B cell (primary cell): ENCODE measurements around the gene SERINC5. TPM values are rescaled to one million over a fixed set of nuclear protein-coding genes. Genes with fewer than 3 reads are reported as not detected.

Source experiments
- ATAC-seq: fragments of 200-7000 bp; cut with Tn5 transposase; one replicate; pipeline ENCODE4 v1.10.0; 2021; ENCODE audit warnings: low read depth, mild to moderate bottlenecking, moderate number of reproducible peaks, moderate library complexity
- CTCF ChIA-PET: fragments of 350-600 bp; sonication (Branson Sonifier 250); formaldehyde crosslinking; loops from one replicate; lab custom pipeline; 2021; ENCODE audit warnings: antibody characterized with exemption, inconsistent platforms; lab: Charles Lee
- POLR2A ChIA-PET: fragments of 350-600 bp; sonication (Branson Sonifier 250); formaldehyde crosslinking; loops from one replicate; lab custom pipeline; 2021; ENCODE audit warnings: antibody characterized with exemption; lab: Charles Lee
- DNase-seq: peaks from one replicate; pipeline ENCODE4 v3.0.0; 2013
- H2AFZ ChIP-seq: 2 replicates; pipeline ENCODE4 v1.6.1; 2012; ENCODE audit warnings: mild to moderate bottlenecking, low read depth, low read length; ENCODE audit not compliant: insufficient read depth, poor library complexity, severe bottlenecking
- H3K27ac ChIP-seq, 2 donors: 1 replicate in 1 of 2; 2 replicates in 1 of 2; pipeline ENCODE4 v1.5.1; 2012 to 2013; ENCODE audit warnings: low read length in 2 of 2, mild to moderate bottlenecking in 2 of 2, moderate library complexity in 1 of 2
- H3K27me3 ChIP-seq, 4 experiments: fragments of 200-600 bp in 1 of 4; sonication (generic) in 1 of 4; replicated peaks in 1 of 4; 1 replicate in 2 of 4; 2 replicates in 2 of 4; pipeline versions ENCODE4 v1.6.1 to v1.7.0; 2013 to 2016; ENCODE audit warnings: low read length in 3 of 4, mild to moderate bottlenecking in 2 of 4, mixed read lengths in 1 of 4, moderate library complexity in 1 of 4; ENCODE audit not compliant: insufficient read depth in 4 of 4, control insufficient read depth in 3 of 4; ENCODE audit errors: control extremely low read depth in 1 of 4
- H3K36me3 ChIP-seq, 2 experiments: replicated peaks in 1 of 2; 1 replicate in 1 of 2; 2 replicates in 1 of 2; pipeline versions ENCODE4 v1.6.1 to v1.7.1; 2013; ENCODE audit warnings: low read length in 1 of 2; ENCODE audit not compliant: insufficient read depth in 2 of 2, control insufficient read depth in 1 of 2; ENCODE audit errors: control extremely low read depth in 1 of 2, extremely low read depth in 1 of 2
- H3K4me1 ChIP-seq, 2 donors: fragments of 200-600 bp in 1 of 2; sonication (generic) in 1 of 2; 1 replicate in 1 of 2; 2 replicates in 1 of 2; pipeline versions ENCODE4 v1.5.1 to v1.6.1; 2013 to 2017; ENCODE audit warnings: low read length in 2 of 2; ENCODE audit not compliant: control insufficient read depth in 2 of 2, insufficient read depth in 2 of 2
- H3K4me2 ChIP-seq: replicated peaks from 2 replicates; pipeline ENCODE3; 2012; ENCODE audit warnings: mild to moderate bottlenecking, low read depth, low read length; ENCODE audit not compliant: poor library complexity, severe bottlenecking
- H3K4me3 ChIP-seq, 5 experiments: fragments of 200-600 bp in 1 of 5; sonication (generic) in 1 of 5; 1 replicate in 3 of 5; 2 replicates in 2 of 5; pipeline versions ENCODE4 v1.5.1 to v1.7.0; 2011 to 2016; ENCODE audit warnings: low read length in 4 of 5, mild to moderate bottlenecking in 4 of 5, low read depth in 2 of 5, control low read depth in 1 of 5, moderate library complexity in 1 of 5; ENCODE audit not compliant: insufficient read depth in 1 of 5; ENCODE audit errors: control extremely low read depth in 1 of 5, extremely low read depth in 1 of 5
- H3K79me2 ChIP-seq: fragments of 200-600 bp; sonication (generic); one replicate; pipeline ENCODE4 v1.6.0; 2016; ENCODE audit warnings: low read length; ENCODE audit not compliant: control insufficient read depth, insufficient read depth
- H3K9ac ChIP-seq: fragments of 200-600 bp; sonication (generic); 2 replicates; pipeline ENCODE4 v1.6.1; 2017; ENCODE audit warnings: mild to moderate bottlenecking, low read length, moderate library complexity
- H3K9me3 ChIP-seq, 3 donors: one replicate each; pipeline versions ENCODE4 v1.6.1 to v1.7.1; 2013; ENCODE audit warnings: low read length in 2 of 3; ENCODE audit not compliant: control insufficient read depth in 2 of 3, insufficient read depth in 1 of 3; ENCODE audit errors: control extremely low read depth in 1 of 3
- H4K20me1 ChIP-seq: 2 replicates; pipeline ENCODE4 v1.6.0; 2012; ENCODE audit warnings: mild to moderate bottlenecking, low read length; ENCODE audit not compliant: insufficient read depth, control insufficient read depth, poor library complexity, severe bottlenecking
- H3K27ac Mint-ChIP-seq: one replicate; pipeline ENCODE4 v1.8.0; 2021; ENCODE audit warnings: mixed read lengths
- H3K27me3 Mint-ChIP-seq: one replicate; pipeline ENCODE4 v1.8.0; 2021; ENCODE audit warnings: mixed read lengths
- H3K4me1 Mint-ChIP-seq: one replicate; pipeline ENCODE4 v1.8.0; 2021; ENCODE audit warnings: mixed read lengths
- H3K4me3 Mint-ChIP-seq: one replicate; pipeline ENCODE4 v1.8.0; 2021; ENCODE audit warnings: mixed read lengths
- H3K9me3 Mint-ChIP-seq: one replicate; pipeline ENCODE4 v1.8.0; 2022; ENCODE audit warnings: mixed read lengths; ENCODE audit not compliant: insufficient read depth
- EZH2 ChIP-seq: IDR thresholded peaks from 2 replicates; pipeline ENCODE4 v1.6.1; 2012; ENCODE audit warnings: borderline replicate concordance, low read depth, mild to moderate bottlenecking, moderate library complexity, low read length; ENCODE audit not compliant: insufficient read depth, poor library complexity, severe bottlenecking
- WGBS: methylation state at CpG from one replicate; pipeline ENCODE4 v1.1.5; 2013; ENCODE audit warnings: missing lambda C conversion rate; ENCODE audit not compliant: insufficient coverage; 5-methylcytosine and 5-hydroxymethylcytosine counted together
- intact Hi-C: fragments of 100-400 bp; cut with micrococcal nuclease; formaldehyde crosslinking; loops from one replicate; pipeline ENCODE4 v1.10.0; 2022
- polyA plus RNA-seq: library from polyadenylated mRNA; depleted of rRNA; stranded (reverse); fragments of >200 nt; gene quantifications from 2 replicates; pipeline ENCODE4 v1.2.3, GENCODE V29; 2012
- total RNA-seq, 2 donors: library from RNA; stranded (reverse); fragments of 120-200 nt in 1 of 2; gene quantifications; 1 replicate in 1 of 2; 2 replicates in 1 of 2; pipeline versions ENCODE4 v1.2.3 to v1.2.4, GENCODE V29; 2013 to 2022
- TF ChIP-seq, protein P1 (sequence below): fragments of 200-600 bp; IDR thresholded peaks from one replicate; pipeline ENCODE4 v1.8.0; 2022; ENCODE audit warnings: antibody characterized with exemption, mild to moderate bottlenecking

The SERINC5 gene
- total and polyA plus RNA-seq, 2 donors (not counting 1 experiment from before 2014, with no cell fraction given): 2.4 to 9.5 TPM

DNA sequence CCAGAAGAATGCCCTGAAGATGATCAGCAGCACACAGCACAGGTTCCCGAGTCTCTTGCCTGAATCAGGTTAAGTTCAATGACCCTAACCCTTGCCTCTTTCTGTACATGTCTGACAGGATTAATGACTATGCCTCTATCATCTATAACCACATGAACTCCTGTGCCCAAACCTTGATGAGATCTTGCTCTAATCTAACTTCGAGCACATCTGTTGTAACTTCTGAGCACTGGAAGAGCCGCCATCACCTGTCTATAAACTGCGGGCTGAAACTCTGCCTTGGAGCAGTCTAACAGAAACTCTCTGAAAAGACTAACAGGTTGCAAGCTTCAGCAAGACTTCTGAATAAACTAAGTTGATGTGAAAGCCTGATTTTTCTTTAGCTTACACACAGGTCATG lies 44.5 kb downstream of the SERINC5 start:
- DNase-seq: no peak
- H3K9me3 ChIP-seq: no peaks in the 10 kb centered on the region
- no peaks in the 10 kb centered on the region for H3K36me3 ChIP-seq
- no peak overlapping the region for H3K4me2 ChIP-seq
- H3K4me1 ChIP-seq: peaks cover 0 to 5% of the 10 kb centered on the region in 2 donors
- H3K27ac ChIP-seq: no peak overlapping the region
- ChIA-PET CTCF (no interaction called here), POLR2A (no interaction called here)
- Mint-ChIP-seq H3K27ac (no peak overlapping the region), H3K9me3 (no peaks in the 10 kb centered on the region), H3K4me3 (no peak overlapping the region), H3K4me1 (peaks cover 16% of the 10 kb centered on the region), H3K27me3 (no peaks in the 10 kb centered on the region)
- no peak overlapping the region for H3K4me3 ChIP-seq
- no peaks in the 10 kb centered on the region for H3K27me3 ChIP-seq
- TF ChIP-seq, protein P1, sequence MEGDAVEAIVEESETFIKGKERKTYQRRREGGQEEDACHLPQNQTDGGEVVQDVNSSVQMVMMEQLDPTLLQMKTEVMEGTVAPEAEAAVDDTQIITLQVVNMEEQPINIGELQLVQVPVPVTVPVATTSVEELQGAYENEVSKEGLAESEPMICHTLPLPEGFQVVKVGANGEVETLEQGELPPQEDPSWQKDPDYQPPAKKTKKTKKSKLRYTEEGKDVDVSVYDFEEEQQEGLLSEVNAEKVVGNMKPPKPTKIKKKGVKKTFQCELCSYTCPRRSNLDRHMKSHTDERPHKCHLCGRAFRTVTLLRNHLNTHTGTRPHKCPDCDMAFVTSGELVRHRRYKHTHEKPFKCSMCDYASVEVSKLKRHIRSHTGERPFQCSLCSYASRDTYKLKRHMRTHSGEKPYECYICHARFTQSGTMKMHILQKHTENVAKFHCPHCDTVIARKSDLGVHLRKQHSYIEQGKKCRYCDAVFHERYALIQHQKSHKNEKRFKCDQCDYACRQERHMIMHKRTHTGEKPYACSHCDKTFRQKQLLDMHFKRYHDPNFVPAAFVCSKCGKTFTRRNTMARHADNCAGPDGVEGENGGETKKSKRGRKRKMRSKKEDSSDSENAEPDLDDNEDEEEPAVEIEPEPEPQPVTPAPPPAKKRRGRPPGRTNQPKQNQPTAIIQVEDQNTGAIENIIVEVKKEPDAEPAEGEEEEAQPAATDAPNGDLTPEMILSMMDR: no peak
- no peak for TF ChIP-seq EZH2
- no peak for ATAC-seq
- peaks cover 20% of the 10 kb centered on the region for H3K79me2 ChIP-seq
- no peak overlapping the region for H2AFZ ChIP-seq
- 100% methylated on average over 4 of the region's 4 CpGs for WGBS
- no peaks in the 10 kb centered on the region for H4K20me1 ChIP-seq
- intact Hi-C loops: no loop called here
- H3K9ac ChIP-seq: no peak overlapping the region

DNA sequence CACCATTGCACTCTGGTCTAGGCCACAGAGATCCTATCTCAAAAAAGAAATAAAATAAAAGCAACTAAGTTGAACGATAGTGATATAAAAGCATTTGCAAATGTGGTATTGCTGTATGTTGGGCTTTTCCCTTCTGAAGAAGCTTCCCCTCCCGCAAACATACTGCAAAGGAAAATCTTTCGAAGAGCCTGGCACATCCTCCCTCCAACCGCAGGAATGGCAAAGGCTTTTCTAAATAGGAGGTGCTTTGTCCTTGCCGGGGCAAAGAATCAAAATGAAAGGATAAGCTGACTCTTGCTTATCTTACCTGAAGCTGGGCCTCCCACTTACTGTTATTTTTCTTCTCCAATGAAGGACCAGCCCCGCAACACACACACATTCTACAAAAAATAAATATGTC lies 45.8 kb downstream of the SERINC5 start:
- DNase-seq: no peak
- Histone ChIP-seq H3K36me3 (no peaks in the 10 kb centered on the region), H3K27ac (no peak overlapping the region), H3K4me2 (no peak overlapping the region), H3K27me3 (no peaks in the 10 kb centered on the region), H4K20me1 (no peaks in the 10 kb centered on the region), H3K9me3 (no peaks in the 10 kb centered on the region), H2AFZ (no peak overlapping the region), H3K9ac (no peak overlapping the region), H3K79me2 (peaks cover 20% of the 10 kb centered on the region), H3K4me1 (peaks cover 0 to 5% of the 10 kb centered on the region in 2 donors), H3K4me3 (no peak overlapping the region)
- no peak overlapping the region for H3K4me3 Mint-ChIP-seq
- H3K4me1 Mint-ChIP-seq: peaks cover 19% of the 10 kb centered on the region
- 100% methylated on average over 1 of the region's 6 CpGs for WGBS
- H3K27ac Mint-ChIP-seq: no peak overlapping the region
- ChIA-PET CTCF (interaction anchor here (0.6 kb wide), 1 partner anchor 118 kb away, joined by 6 read pairs; no protein-coding TSS in a partner anchor), POLR2A (no interaction called here)
- ATAC-seq: no peak
- no peaks in the 10 kb centered on the region for H3K27me3 Mint-ChIP-seq
- TF ChIP-seq, protein P1: no peak
- TF ChIP-seq EZH2: no peak
- intact Hi-C loops: no loop called here
- no peaks in the 10 kb centered on the region for H3K9me3 Mint-ChIP-seq
